SK-N-SH treated with all-trans-retinoic acid at 6 μM for 48 hours (cell line): ENCODE measurements around the gene NFU1.

ENCODE experiments used
- ATAC-seq: fragments of 200-7000 bp; cut with Tn5 transposase; 3 replicates; pipeline ENCODE4 v1.9.1; 2020; ENCODE audit warnings: mild to moderate bottlenecking, moderate library complexity
- ARNTL ChIP-seq: fragments of 450-650 bp; formaldehyde crosslinking; IDR thresholded peaks from 2 replicates; pipeline ENCODE4 v1.5.0; 2020; ENCODE audit warnings: low read depth, mild to moderate bottlenecking, moderate library complexity, borderline replicate concordance
- BACH2 ChIP-seq: fragments of 250-450 bp; sonication (Bioruptor Pico); IDR thresholded peaks from 2 replicates; pipeline ENCODE4 v1.9.0; 2021; ENCODE audit warnings: mild to moderate bottlenecking, borderline replicate concordance
- CSDC2 ChIP-seq: fragments of 250-450 bp; sonication (Bioruptor Pico); IDR thresholded peaks from 2 replicates; pipeline ENCODE4 v1.5.0; 2020; ENCODE audit warnings: mild to moderate bottlenecking, moderate library complexity
- ESRRG ChIP-seq: fragments of 250-450 bp; sonication (Bioruptor Pico); IDR thresholded peaks from 2 replicates; pipeline ENCODE4 v1.6.1; 2021; ENCODE audit warnings: mild to moderate bottlenecking
- GLIS3 ChIP-seq: fragments of 250-450 bp; sonication (Bioruptor Pico); IDR thresholded peaks from 2 replicates; pipeline ENCODE4 v1.5.0; 2020; ENCODE audit warnings: mild to moderate bottlenecking, moderate library complexity
- ISL1 ChIP-seq: fragments of 250-450 bp; sonication (Bioruptor Pico); IDR thresholded peaks from 2 replicates; pipeline ENCODE4 v2.1.2; 2022; ENCODE audit warnings: mild to moderate bottlenecking, moderate library complexity
- OSR1 ChIP-seq: fragments of 250-450 bp; sonication (Bioruptor Pico); IDR thresholded peaks from 2 replicates; pipeline ENCODE4 v1.8.0; 2022; ENCODE audit warnings: moderate library complexity, mild to moderate bottlenecking, inconsistent platforms
- PPARA ChIP-seq: fragments of 250-450 bp; sonication (Bioruptor Pico); IDR thresholded peaks from 2 replicates; pipeline ENCODE4 v1.5.0; 2020; ENCODE audit warnings: mild to moderate bottlenecking, borderline replicate concordance
- RARB ChIP-seq: fragments of 250-450 bp; sonication (Bioruptor Pico); IDR thresholded peaks from 2 replicates; pipeline ENCODE4 v1.8.0; 2021; ENCODE audit warnings: mild to moderate bottlenecking, moderate library complexity
- SNAI2 ChIP-seq: fragments of 250-450 bp; sonication (Bioruptor Pico); IDR thresholded peaks from 2 replicates; pipeline ENCODE4 v1.5.0; 2020; ENCODE audit warnings: mild to moderate bottlenecking, moderate library complexity
- TCF4 ChIP-seq: fragments of 250-450 bp; sonication (Bioruptor Pico); IDR thresholded peaks from 2 replicates; pipeline ENCODE4 v1.8.0; 2021; ENCODE audit warnings: mild to moderate bottlenecking, moderate library complexity, borderline replicate concordance
- TOX ChIP-seq: fragments of 250-450 bp; sonication (Bioruptor Pico); IDR thresholded peaks from 2 replicates; pipeline ENCODE4 v1.8.0; 2021; ENCODE audit warnings: mild to moderate bottlenecking, moderate library complexity, borderline replicate concordance
- ZC3H10 ChIP-seq: fragments of 250-450 bp; sonication (Bioruptor Pico); IDR thresholded peaks from 2 replicates; pipeline ENCODE4 v1.5.1; 2021; ENCODE audit warnings: mild to moderate bottlenecking, moderate library complexity
- ZFP3 ChIP-seq: fragments of 250-450 bp; sonication (Bioruptor Pico); IDR thresholded peaks from 2 replicates; pipeline ENCODE4 v1.5.0; 2020; ENCODE audit warnings: mild to moderate bottlenecking, moderate library complexity
- ZFP30 ChIP-seq: fragments of 450-650 bp; formaldehyde crosslinking; IDR thresholded peaks from 2 replicates; pipeline ENCODE4 v1.5.0; 2022; ENCODE audit warnings: mild to moderate bottlenecking, moderate library complexity
- ZNF565 ChIP-seq: fragments of 450-650 bp; formaldehyde crosslinking; conservative IDR thresholded peaks from 2 replicates; pipeline ENCODE4 v1.5.0; 2020; ENCODE audit warnings: low read depth, mild to moderate bottlenecking, moderate library complexity
- ZNF70 ChIP-seq: fragments of 450-650 bp; formaldehyde crosslinking; IDR thresholded peaks from 2 replicates; pipeline ENCODE4 v1.5.0; 2020; ENCODE audit warnings: mild to moderate bottlenecking, moderate library complexity
- ZNF8 ChIP-seq: fragments of 450-650 bp; formaldehyde crosslinking; IDR thresholded peaks from 2 replicates; pipeline ENCODE4 v1.5.0; 2020; ENCODE audit warnings: mild to moderate bottlenecking, moderate library complexity
- TF ChIP-seq, protein P1 (sequence below): fragments of 250-450 bp; sonication (Bioruptor Pico); IDR thresholded peaks from 2 replicates; pipeline ENCODE4 v1.8.0; 2020; ENCODE audit warnings: mild to moderate bottlenecking, moderate library complexity, borderline replicate concordance
- TF ChIP-seq, protein P2 (sequence below): fragments of 250-450 bp; sonication (Bioruptor Pico); IDR thresholded peaks from 2 replicates; pipeline ENCODE4 v1.8.0; 2021; ENCODE audit warnings: low read depth, mild to moderate bottlenecking, moderate library complexity, borderline replicate concordance
- TF ChIP-seq, protein P3 (sequence below): fragments of 250-450 bp; sonication (Bioruptor Pico); IDR thresholded peaks from 2 replicates; pipeline ENCODE4 v1.5.0; 2020; ENCODE audit warnings: mild to moderate bottlenecking, moderate library complexity
- TF ChIP-seq, protein P4 (sequence below): fragments of 250-450 bp; sonication (Bioruptor Pico); IDR thresholded peaks from 2 replicates; pipeline ENCODE4 v1.5.1; 2021; ENCODE audit warnings: mild to moderate bottlenecking, moderate library complexity
- TF ChIP-seq, protein P5 (sequence below): fragments of 250-450 bp; sonication (Bioruptor Pico); IDR thresholded peaks from 2 replicates; pipeline ENCODE4 v1.5.1; 2020; ENCODE audit warnings: low read depth, mild to moderate bottlenecking, moderate library complexity

Gene NFU1

DNA sequence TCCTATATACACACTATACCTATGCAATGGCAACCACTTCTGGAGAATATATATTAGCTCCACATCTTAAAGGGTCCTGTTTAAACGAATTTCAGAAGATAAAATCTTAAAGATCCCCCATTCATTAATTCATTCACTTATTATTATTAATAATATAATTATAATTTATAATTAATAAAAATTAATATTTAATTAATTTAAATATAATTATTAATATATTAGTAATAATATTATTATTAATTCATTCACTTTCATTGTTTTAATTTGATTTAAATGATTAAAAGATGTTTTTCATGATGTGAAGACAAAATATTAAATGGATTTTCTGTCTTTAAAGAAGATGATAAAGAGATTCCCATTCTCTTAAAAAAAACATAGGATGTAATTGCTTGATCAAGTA is 21.1 kb downstream of the NFU1 start:
- ATAC-seq, result no peak
- no peak for TF ChIP-seq ZC3H10 (CRISPR knock-in tag)
- no peak for TF ChIP-seq SNAI2 (CRISPR knock-in tag)
- TF ChIP-seq CSDC2 (CRISPR knock-in tag), result no peak
- no peak for TF ChIP-seq OSR1 (CRISPR knock-in tag)
- TF ChIP-seq ISL1, result no peak

DNA sequence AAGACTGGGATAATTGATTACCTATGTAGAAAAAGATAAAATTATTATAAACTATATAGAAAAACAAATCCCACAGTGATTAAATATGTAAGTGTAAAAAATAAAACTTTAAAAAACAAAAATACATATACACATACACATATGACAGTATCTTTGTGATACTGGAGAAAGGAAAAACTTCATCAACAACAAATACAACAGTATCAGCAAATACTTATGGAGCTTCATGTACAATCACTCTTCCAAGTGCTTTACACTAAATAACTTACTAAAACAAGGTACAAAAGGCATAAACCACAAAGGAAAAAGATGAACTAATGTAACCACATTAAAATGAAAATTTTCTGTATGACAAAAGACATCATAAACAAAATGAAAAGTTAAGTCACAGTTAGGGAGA is 26.1 kb downstream of the NFU1 start:
- no peak for ATAC-seq
- TF ChIP-seq ZC3H10 (CRISPR knock-in tag) (no peak), TCF4 (no peak), ZFP30 (CRISPR knock-in tag) (no peak), PPARA (CRISPR knock-in tag) (no peak), ZNF70 (CRISPR knock-in tag) (no peak), GLIS3 (no peak), ARNTL (CRISPR knock-in tag) (no peak), ESRRG (CRISPR knock-in tag) (no peak), TOX (CRISPR knock-in tag) (no peak), RARB (no peak), BACH2 (CRISPR knock-in tag) (no peak), ZNF8 (no peak), OSR1 (CRISPR knock-in tag) (no peak), CSDC2 (CRISPR knock-in tag) (no peak), ZFP3 (CRISPR knock-in tag) (no peak), SNAI2 (CRISPR knock-in tag) (no peak)
- TF ChIP-seq, protein P1, sequence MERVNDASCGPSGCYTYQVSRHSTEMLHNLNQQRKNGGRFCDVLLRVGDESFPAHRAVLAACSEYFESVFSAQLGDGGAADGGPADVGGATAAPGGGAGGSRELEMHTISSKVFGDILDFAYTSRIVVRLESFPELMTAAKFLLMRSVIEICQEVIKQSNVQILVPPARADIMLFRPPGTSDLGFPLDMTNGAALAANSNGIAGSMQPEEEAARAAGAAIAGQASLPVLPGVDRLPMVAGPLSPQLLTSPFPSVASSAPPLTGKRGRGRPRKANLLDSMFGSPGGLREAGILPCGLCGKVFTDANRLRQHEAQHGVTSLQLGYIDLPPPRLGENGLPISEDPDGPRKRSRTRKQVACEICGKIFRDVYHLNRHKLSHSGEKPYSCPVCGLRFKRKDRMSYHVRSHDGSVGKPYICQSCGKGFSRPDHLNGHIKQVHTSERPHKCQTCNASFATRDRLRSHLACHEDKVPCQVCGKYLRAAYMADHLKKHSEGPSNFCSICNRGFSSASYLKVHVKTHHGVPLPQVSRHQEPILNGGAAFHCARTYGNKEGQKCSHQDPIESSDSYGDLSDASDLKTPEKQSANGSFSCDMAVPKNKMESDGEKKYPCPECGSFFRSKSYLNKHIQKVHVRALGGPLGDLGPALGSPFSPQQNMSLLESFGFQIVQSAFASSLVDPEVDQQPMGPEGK (CRISPR knock-in tag), result no peak
- TF ChIP-seq, protein P2, sequence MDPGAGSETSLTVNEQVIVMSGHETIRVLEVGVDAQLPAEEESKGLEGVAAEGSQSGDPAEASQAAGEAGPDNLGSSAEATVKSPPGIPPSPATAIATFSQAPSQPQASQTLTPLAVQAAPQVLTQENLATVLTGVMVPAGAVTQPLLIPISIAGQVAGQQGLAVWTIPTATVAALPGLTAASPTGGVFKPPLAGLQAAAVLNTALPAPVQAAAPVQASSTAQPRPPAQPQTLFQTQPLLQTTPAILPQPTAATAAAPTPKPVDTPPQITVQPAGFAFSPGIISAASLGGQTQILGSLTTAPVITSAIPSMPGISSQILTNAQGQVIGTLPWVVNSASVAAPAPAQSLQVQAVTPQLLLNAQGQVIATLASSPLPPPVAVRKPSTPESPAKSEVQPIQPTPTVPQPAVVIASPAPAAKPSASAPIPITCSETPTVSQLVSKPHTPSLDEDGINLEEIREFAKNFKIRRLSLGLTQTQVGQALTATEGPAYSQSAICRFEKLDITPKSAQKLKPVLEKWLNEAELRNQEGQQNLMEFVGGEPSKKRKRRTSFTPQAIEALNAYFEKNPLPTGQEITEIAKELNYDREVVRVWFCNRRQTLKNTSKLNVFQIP (CRISPR knock-in tag), result no peak
- TF ChIP-seq, protein P3, sequence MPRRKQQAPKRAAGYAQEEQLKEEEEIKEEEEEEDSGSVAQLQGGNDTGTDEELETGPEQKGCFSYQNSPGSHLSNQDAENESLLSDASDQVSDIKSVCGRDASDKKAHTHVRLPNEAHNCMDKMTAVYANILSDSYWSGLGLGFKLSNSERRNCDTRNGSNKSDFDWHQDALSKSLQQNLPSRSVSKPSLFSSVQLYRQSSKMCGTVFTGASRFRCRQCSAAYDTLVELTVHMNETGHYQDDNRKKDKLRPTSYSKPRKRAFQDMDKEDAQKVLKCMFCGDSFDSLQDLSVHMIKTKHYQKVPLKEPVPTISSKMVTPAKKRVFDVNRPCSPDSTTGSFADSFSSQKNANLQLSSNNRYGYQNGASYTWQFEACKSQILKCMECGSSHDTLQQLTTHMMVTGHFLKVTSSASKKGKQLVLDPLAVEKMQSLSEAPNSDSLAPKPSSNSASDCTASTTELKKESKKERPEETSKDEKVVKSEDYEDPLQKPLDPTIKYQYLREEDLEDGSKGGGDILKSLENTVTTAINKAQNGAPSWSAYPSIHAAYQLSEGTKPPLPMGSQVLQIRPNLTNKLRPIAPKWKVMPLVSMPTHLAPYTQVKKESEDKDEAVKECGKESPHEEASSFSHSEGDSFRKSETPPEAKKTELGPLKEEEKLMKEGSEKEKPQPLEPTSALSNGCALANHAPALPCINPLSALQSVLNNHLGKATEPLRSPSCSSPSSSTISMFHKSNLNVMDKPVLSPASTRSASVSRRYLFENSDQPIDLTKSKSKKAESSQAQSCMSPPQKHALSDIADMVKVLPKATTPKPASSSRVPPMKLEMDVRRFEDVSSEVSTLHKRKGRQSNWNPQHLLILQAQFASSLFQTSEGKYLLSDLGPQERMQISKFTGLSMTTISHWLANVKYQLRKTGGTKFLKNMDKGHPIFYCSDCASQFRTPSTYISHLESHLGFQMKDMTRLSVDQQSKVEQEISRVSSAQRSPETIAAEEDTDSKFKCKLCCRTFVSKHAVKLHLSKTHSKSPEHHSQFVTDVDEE, result no peak
- TF ChIP-seq, protein P4, sequence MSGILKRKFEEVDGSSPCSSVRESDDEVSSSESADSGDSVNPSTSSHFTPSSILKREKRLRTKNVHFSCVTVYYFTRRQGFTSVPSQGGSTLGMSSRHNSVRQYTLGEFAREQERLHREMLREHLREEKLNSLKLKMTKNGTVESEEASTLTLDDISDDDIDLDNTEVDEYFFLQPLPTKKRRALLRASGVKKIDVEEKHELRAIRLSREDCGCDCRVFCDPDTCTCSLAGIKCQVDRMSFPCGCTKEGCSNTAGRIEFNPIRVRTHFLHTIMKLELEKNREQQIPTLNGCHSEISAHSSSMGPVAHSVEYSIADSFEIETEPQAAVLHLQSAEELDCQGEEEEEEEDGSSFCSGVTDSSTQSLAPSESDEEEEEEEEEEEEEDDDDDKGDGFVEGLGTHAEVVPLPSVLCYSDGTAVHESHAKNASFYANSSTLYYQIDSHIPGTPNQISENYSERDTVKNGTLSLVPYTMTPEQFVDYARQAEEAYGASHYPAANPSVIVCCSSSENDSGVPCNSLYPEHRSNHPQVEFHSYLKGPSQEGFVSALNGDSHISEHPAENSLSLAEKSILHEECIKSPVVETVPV (CRISPR knock-in tag), result no peak

DNA sequence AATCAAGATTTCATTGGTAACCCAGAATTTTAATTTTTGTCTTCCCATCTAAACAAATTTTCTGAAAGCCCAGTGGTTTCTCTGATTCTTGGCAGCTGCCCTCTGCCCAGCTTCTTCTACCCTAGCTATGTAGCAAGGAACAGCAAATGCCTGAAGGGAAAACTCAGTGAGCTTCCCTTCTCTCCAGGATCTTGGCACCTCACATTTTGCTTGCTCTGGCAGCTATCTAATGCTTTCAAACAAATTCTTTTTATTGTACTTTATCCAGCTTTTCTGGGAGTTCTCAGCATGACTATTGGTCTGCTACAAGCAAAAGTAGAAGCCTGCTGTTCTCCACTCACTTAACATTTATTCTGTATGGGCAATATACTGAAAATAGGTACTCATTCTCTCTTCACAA is 31.9 kb downstream of the NFU1 start:
- no peak for ATAC-seq
- TF ChIP-seq, protein P5, sequence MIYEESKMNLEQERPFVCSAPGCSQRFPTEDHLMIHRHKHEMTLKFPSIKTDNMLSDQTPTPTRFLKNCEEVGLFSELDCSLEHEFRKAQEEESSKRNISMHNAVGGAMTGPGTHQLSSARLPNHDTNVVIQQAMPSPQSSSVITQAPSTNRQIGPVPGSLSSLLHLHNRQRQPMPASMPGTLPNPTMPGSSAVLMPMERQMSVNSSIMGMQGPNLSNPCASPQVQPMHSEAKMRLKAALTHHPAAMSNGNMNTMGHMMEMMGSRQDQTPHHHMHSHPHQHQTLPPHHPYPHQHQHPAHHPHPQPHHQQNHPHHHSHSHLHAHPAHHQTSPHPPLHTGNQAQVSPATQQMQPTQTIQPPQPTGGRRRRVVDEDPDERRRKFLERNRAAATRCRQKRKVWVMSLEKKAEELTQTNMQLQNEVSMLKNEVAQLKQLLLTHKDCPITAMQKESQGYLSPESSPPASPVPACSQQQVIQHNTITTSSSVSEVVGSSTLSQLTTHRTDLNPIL (CRISPR knock-in tag), result no peak

DNA sequence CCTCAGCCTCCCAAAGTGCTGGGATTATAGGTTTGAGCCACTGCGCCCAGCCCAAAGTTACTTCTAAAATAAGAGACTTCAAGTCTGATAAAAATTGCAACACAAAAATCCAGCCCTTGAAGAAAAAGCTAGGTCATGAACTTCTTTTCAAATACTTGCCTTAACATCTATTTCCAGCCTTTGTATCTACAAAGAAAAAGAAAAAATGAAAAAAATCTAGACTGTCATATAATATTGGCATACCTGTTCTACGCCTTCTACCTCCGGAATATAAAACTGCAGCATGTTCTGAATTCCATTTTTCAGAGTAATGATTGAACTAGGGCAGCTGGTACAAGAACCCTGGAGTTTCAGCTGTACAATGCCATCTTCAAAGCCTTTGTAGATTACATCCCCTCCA is 37.1 kb downstream of the NFU1 start:
- no peak for ATAC-seq
- TF ChIP-seq ZNF565, result no peak
- TF ChIP-seq ISL1, result no peak
- TF ChIP-seq, protein P5 (CRISPR knock-in tag), result no peak
- TF ChIP-seq BACH2 (CRISPR knock-in tag), result no peak
- TF ChIP-seq TOX (CRISPR knock-in tag), result no peak
- TF ChIP-seq ESRRG (CRISPR knock-in tag), result no peak
- no peak for TF ChIP-seq SNAI2 (CRISPR knock-in tag)
- no peak for TF ChIP-seq ZFP30 (CRISPR knock-in tag)
- TF ChIP-seq, protein P1 (CRISPR knock-in tag), result no peak
